ENCODE data around the gene RNF121. TPM values are rescaled to one million over a fixed set of nuclear protein-coding genes. Genes with fewer than 3 reads are reported as not detected.

RNF121 gene
- total RNA-seq, 1 donor from 2014 or later, result 65.4 TPM

- no peak for DNase-seq
- intact Hi-C loops (cut with micrococcal nuclease), result loop anchor here (1.0 kb wide), 1 partner anchor 22 kb away; no protein-coding TSS in a partner anchor
- Mint-ChIP-seq H3K4me3 (peak overlapping the region; percentile 78), H3K27me3 (no peaks in the 10 kb centered on the region), H3K9me3 (no peaks in the 10 kb centered on the region), H3K4me1 (peaks cover 21% of the 10 kb centered on the region), H3K36me3 (ENCODE audit: low read depth) (peaks cover 39% of the 10 kb centered on the region), H3K27ac (peak overlapping the region; percentile 92)
These were observed 70.5 kb downstream of the RNF121 start for GRCh38 chr11:71999362-71999761.

- no peak for DNase-seq
- Mint-ChIP-seq H3K27ac (peak overlapping the region; percentile 92), H3K36me3 (ENCODE audit: low read depth) (peaks cover 42% of the 10 kb centered on the region), H3K4me1 (peaks cover 21% of the 10 kb centered on the region), H3K9me3 (no peaks in the 10 kb centered on the region), H3K27me3 (no peaks in the 10 kb centered on the region), H3K4me3 (peak overlapping the region; percentile 78)
- intact Hi-C loops (cut with micrococcal nuclease), result loop anchor here (1.0 kb wide), 1 partner anchor 22 kb away; no protein-coding TSS in a partner anchor
These were observed 71.0 kb downstream of the RNF121 start for GRCh38 chr11:71999798-72000197.

GRCh38 chr11:72000202-72000867 lies 71.5 kb downstream of the RNF121 start:
- peaks cover 45% of the 10 kb centered on the region for H3K36me3 Mint-ChIP-seq (ENCODE audit: low read depth)
- peaks cover 21% of the 10 kb centered on the region for H3K4me1 Mint-ChIP-seq
- H3K27me3 Mint-ChIP-seq, result no peaks in the 10 kb centered on the region
- no peak overlapping the region for H3K27ac Mint-ChIP-seq
- no peaks in the 10 kb centered on the region for H3K9me3 Mint-ChIP-seq
- intact Hi-C loops (cut with micrococcal nuclease), result no loop called here
- no peak for DNase-seq
- H3K4me3 Mint-ChIP-seq, result no peak overlapping the region

GRCh38 chr11:72001285-72001684 lies 72.4 kb downstream of the RNF121 start:
- Mint-ChIP-seq H3K27me3 (no peaks in the 10 kb centered on the region), H3K27ac (peak overlapping the region; percentile 8), H3K4me3 (no peak overlapping the region), H3K4me1 (peaks cover 21% of the 10 kb centered on the region), H3K36me3 (ENCODE audit: low read depth) (peaks cover 52% of the 10 kb centered on the region), H3K9me3 (no peaks in the 10 kb centered on the region)
- DNase-seq, result no peak
- intact Hi-C loops (cut with micrococcal nuclease), result no loop called here

- H3K9me3 Mint-ChIP-seq, result no peaks in the 10 kb centered on the region
- H3K36me3 Mint-ChIP-seq (ENCODE audit: low read depth), result peaks cover 59% of the 10 kb centered on the region
- H3K27ac Mint-ChIP-seq, result peak overlapping the region; percentile 67
- no peak for DNase-seq
- intact Hi-C loops (cut with micrococcal nuclease), result no loop called here
- H3K4me3 Mint-ChIP-seq, result no peak overlapping the region
- peaks cover 21% of the 10 kb centered on the region for H3K4me1 Mint-ChIP-seq
- H3K27me3 Mint-ChIP-seq, result no peaks in the 10 kb centered on the region
These were observed 73.2 kb downstream of the RNF121 start for GRCh38 chr11:72001834-72002591.

GRCh38 chr11:72002841-72003775 lies 74.3 kb downstream of the RNF121 start:
- peaks cover 22% of the 10 kb centered on the region for H3K4me1 Mint-ChIP-seq
- H3K36me3 Mint-ChIP-seq (ENCODE audit: low read depth), result peaks cover 68% of the 10 kb centered on the region
- peak overlapping the region; percentile 63 for H3K27ac Mint-ChIP-seq
- DNase-seq, result no peak
- no peaks in the 10 kb centered on the region for H3K9me3 Mint-ChIP-seq
- no peak overlapping the region for H3K4me3 Mint-ChIP-seq
- intact Hi-C loops (cut with micrococcal nuclease), result no loop called here
- no peaks in the 10 kb centered on the region for H3K27me3 Mint-ChIP-seq

- DNase-seq, result no peak
- Mint-ChIP-seq H3K4me1 (peaks cover 15% of the 10 kb centered on the region), H3K4me3 (no peak overlapping the region), H3K27me3 (no peaks in the 10 kb centered on the region), H3K36me3 (ENCODE audit: low read depth) (peaks cover 69% of the 10 kb centered on the region), H3K27ac (peak overlapping the region; percentile 41), H3K9me3 (no peaks in the 10 kb centered on the region)
- intact Hi-C loops (cut with micrococcal nuclease), result no loop called here
These were observed 74.9 kb downstream of the RNF121 start for GRCh38 chr11:72003776-72004171.

GRCh38 chr11:72004515-72005346 lies 75.9 kb downstream of the RNF121 start:
- peaks cover 6% of the 10 kb centered on the region for H3K4me1 Mint-ChIP-seq
- no peak overlapping the region for H3K4me3 Mint-ChIP-seq
- H3K27me3 Mint-ChIP-seq, result no peaks in the 10 kb centered on the region
- no peaks in the 10 kb centered on the region for H3K9me3 Mint-ChIP-seq
- no peak overlapping the region for H3K27ac Mint-ChIP-seq
- DNase-seq, result no peak
- H3K36me3 Mint-ChIP-seq (ENCODE audit: low read depth), result peaks cover 64% of the 10 kb centered on the region
- intact Hi-C loops (cut with micrococcal nuclease), result no loop called here

- H3K27ac Mint-ChIP-seq, result no peak overlapping the region
- H3K36me3 Mint-ChIP-seq (ENCODE audit: low read depth), result peaks cover 68% of the 10 kb centered on the region
- intact Hi-C loops (cut with micrococcal nuclease), result no loop called here
- no peaks in the 10 kb centered on the region for H3K27me3 Mint-ChIP-seq
- peaks cover 5% of the 10 kb centered on the region for H3K4me1 Mint-ChIP-seq
- no peak overlapping the region for H3K4me3 Mint-ChIP-seq
- no peak for DNase-seq
- no peaks in the 10 kb centered on the region for H3K9me3 Mint-ChIP-seq
These were observed 76.8 kb downstream of the RNF121 start for GRCh38 chr11:72005347-72006260.

GRCh38 chr11:72006309-72007088 lies 77.7 kb downstream of the RNF121 start:
- no peaks in the 10 kb centered on the region for H3K9me3 Mint-ChIP-seq
- no peaks in the 10 kb centered on the region for H3K27me3 Mint-ChIP-seq
- H3K36me3 Mint-ChIP-seq (ENCODE audit: low read depth), result peaks cover 69% of the 10 kb centered on the region
- no peak overlapping the region for H3K4me3 Mint-ChIP-seq
- DNase-seq, result no peak
- intact Hi-C loops (cut with micrococcal nuclease), result no loop called here
- H3K27ac Mint-ChIP-seq, result no peak overlapping the region
- H3K4me1 Mint-ChIP-seq, result peaks cover 5% of the 10 kb centered on the region

- H3K9me3 Mint-ChIP-seq, result no peaks in the 10 kb centered on the region
- H3K4me3 Mint-ChIP-seq, result no peak overlapping the region
- no peaks in the 10 kb centered on the region for H3K27me3 Mint-ChIP-seq
- peaks cover 67% of the 10 kb centered on the region for H3K36me3 Mint-ChIP-seq (ENCODE audit: low read depth)
- H3K4me1 Mint-ChIP-seq, result peaks cover 5% of the 10 kb centered on the region
- H3K27ac Mint-ChIP-seq, result no peak overlapping the region
- intact Hi-C loops (cut with micrococcal nuclease), result no loop called here
- no peak for DNase-seq
These were observed 78.2 kb downstream of the RNF121 start for GRCh38 chr11:72007089-72007476.

GRCh38 chr11:72007587-72007986 lies 78.7 kb downstream of the RNF121 start:
- peaks cover 64% of the 10 kb centered on the region for H3K36me3 Mint-ChIP-seq (ENCODE audit: low read depth)
- H3K4me3 Mint-ChIP-seq, result no peak overlapping the region
- H3K27ac Mint-ChIP-seq, result peak overlapping the region; percentile 71
- intact Hi-C loops (cut with micrococcal nuclease), result no loop called here
- no peak for DNase-seq
- peaks cover 3% of the 10 kb centered on the region for H3K4me1 Mint-ChIP-seq
- no peaks in the 10 kb centered on the region for H3K9me3 Mint-ChIP-seq
- no peaks in the 10 kb centered on the region for H3K27me3 Mint-ChIP-seq

All from activated CD4-positive, alpha-beta T cell treated with anti-CD3 and anti-CD28 coated beads, Interleukin-2, amount 10 ng/mL, durations not matched to agents 24 days and 14 days (primary cell).